GM10266 (cell line): ENCODE data around the gene PGBD5.

Experiments used
- DNase-seq: peaks from one replicate; pipeline ENCODE4 v3.0.0; 2012; ENCODE audit errors: extremely low spot score
- TF ChIP-seq, protein P1 (sequence below): IDR thresholded peaks from 2 replicates; pipeline ENCODE4 v1.5.1; 2012; ENCODE audit warnings: mild to moderate bottlenecking, low read depth; ENCODE audit not compliant: control insufficient read depth, insufficient read depth; ENCODE audit errors: missing control alignments

The PGBD5 gene

GRCh38 chr1:230431527-230431926, 5.4 kb upstream of the PGBD5 start:
- DNase-seq: no peak
- TF ChIP-seq, protein P1, sequence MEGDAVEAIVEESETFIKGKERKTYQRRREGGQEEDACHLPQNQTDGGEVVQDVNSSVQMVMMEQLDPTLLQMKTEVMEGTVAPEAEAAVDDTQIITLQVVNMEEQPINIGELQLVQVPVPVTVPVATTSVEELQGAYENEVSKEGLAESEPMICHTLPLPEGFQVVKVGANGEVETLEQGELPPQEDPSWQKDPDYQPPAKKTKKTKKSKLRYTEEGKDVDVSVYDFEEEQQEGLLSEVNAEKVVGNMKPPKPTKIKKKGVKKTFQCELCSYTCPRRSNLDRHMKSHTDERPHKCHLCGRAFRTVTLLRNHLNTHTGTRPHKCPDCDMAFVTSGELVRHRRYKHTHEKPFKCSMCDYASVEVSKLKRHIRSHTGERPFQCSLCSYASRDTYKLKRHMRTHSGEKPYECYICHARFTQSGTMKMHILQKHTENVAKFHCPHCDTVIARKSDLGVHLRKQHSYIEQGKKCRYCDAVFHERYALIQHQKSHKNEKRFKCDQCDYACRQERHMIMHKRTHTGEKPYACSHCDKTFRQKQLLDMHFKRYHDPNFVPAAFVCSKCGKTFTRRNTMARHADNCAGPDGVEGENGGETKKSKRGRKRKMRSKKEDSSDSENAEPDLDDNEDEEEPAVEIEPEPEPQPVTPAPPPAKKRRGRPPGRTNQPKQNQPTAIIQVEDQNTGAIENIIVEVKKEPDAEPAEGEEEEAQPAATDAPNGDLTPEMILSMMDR: no peak

- TF ChIP-seq, protein P1: no peak
- no peak for DNase-seq
Measured at GRCh38 chr1:230430499-230430898, 4.4 kb upstream of the PGBD5 start.

GRCh38 chr1:230429067-230429735, 3.1 kb upstream of the PGBD5 start:
- DNase-seq: no peak
- TF ChIP-seq, protein P1: no peak

DNA sequence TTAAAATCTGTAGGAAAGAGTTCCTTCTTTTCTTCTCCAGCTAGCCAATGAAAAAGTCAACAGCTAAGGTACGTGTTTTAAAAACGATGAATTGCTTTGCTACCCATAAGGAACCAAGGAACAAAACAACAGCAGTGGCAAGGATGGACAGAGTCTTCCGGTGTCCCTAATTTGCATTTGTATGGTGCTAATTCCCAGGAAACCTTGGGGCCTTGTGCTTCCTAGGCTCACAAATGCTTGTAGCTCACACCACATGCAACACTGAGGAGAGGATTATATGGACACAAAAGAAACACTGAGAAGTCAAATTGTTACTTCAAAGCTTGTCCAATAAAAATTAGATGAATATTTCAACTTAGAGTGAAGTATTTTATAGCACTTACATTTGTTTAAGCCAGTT, 1.8 kb upstream of the PGBD5 start:
- DNase-seq: no peak
- TF ChIP-seq, protein P1: no peak

GRCh38 chr1:230427094-230427876, 1.2 kb upstream of the PGBD5 start:
- no peak for DNase-seq
- TF ChIP-seq, protein P1: no peak

DNA sequence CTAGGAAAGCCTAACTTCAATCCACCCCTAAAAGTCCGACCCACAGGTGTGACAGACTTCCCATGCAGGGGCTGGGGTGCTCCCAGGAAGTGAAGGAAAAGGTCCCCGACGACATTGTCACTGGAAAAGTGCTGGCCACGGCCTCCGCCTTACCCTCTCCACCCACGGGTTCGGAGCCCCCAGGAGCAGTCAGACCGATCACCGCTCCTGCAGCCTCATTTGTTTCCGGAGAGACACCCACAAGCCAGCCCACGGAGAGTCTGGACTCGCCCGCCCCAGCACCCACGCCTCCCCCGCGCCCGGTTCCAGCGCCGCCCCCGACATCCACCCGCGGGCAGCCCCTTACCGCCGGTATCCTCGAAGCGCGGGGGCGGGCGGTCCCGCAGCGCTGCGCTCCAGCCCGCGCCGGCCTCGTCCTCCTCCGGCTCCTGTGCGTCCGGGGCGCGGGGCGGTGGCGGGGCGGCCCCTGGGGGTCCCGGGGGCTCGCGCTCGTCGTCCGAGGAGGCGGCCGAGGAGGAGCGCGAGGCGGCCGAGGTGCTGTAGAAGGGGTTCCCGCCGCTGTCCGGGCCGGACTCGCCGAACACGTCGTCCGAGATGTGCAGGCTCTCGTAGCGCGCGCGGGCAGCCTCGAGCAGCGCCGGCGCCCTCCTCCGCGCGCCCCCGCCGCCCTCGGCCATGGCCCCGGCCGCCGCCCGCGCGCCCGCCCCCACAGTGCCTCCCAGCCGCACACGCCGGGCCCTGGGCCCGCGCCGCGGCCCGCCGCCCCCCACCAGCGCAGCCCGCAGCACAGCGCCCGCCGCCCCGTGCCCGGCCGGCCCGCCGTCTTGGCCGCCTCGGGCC, 660 bp downstream of the PGBD5 start:
- TF ChIP-seq, protein P1: no peak

More for the DNA sequence above, 660 bp downstream of the PGBD5 start:
- no peak for DNase-seq
